ENCODE results near the gene DNAJC22. TPM values are rescaled to one million over a fixed set of nuclear protein-coding genes. Genes with fewer than 3 reads are reported as not detected.

Gene DNAJC22
- total and polyA plus RNA-seq, 4 donors: 0.24 to 1.7 (median 0.89) TPM

DNA sequence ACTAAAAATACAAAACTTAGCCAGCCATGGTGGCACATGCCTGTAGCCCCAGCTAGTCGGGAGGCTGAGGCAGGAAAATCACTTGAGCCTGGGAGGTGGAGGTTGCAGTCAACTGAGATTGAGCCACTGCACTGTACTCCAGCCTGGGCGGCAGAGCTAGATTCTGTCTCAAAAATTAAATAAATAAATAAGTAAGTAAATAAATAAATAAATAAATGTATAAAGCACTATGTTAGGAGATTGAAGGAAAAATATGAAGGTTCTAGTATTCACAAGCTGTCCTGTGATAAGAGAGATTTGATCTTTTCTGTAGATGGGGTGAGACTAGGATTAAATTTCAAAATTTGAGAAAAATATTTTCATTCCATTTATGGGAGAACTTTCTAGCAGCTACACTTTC is 5.7 kb downstream of the DNAJC22 start:
- no peak overlapping the region for H3K27ac ChIP-seq (ENCODE audit: low read depth in 1 of 2, low read length in 1 of 2)
- H3K4me3 ChIP-seq: no peak overlapping the region
- H3K9ac ChIP-seq (ENCODE audit: insufficient read depth in 1 of 2, low read length in 2 of 2): no peak overlapping the region
- TF ChIP-seq CTCF (IDR thresholded peaks at IDR 0.05; ENCODE audit: control extremely low read depth, extremely low read depth): no peak
- no peaks in the 10 kb centered on the region for H3K36me3 ChIP-seq (ENCODE audit: control insufficient read depth in 4 of 4, insufficient read depth in 4 of 4, low read length in 4 of 4)
- 69 to 87% methylated on average over 2 of the region's 2 CpGs for WGBS, 2 donors
- peaks cover 0 to 21% (median 2%) of the 10 kb centered on the region in 5 donors for H3K4me1 ChIP-seq (ENCODE audit: control insufficient read depth in 5 of 5, insufficient read depth in 5 of 5, low read length in 5 of 5)
- H3K9me3 ChIP-seq (ENCODE audit: control insufficient read depth in 4 of 4, insufficient read depth in 3 of 4, low read length in 3 of 4): no peaks in the 10 kb centered on the region
- ATAC-seq (ENCODE audit: insufficient read depth, low FRiP score) (no peak), DNase-seq (no peak)
- peaks cover 0 to 5% (median 5%) of the 10 kb centered on the region in 3 donors for H3K27me3 ChIP-seq (ENCODE audit: control insufficient read depth in 3 of 3, insufficient read depth in 3 of 3, low read length in 2 of 3)

GRCh38 chr12:49355913-49356312 is 9.2 kb downstream of the DNAJC22 start:
- DNase-seq (no peak), ATAC-seq (ENCODE audit: insufficient read depth, low FRiP score) (no peak)
- Histone ChIP-seq H3K9me3 (ENCODE audit: control insufficient read depth in 4 of 4, insufficient read depth in 3 of 4, low read length in 3 of 4) (no peaks in the 10 kb centered on the region), H3K9ac (ENCODE audit: insufficient read depth in 1 of 2, low read length in 2 of 2) (no peak overlapping the region), H3K36me3 (ENCODE audit: control insufficient read depth in 4 of 4, insufficient read depth in 4 of 4, low read length in 4 of 4) (no peaks in the 10 kb centered on the region), H3K4me1 (ENCODE audit: control insufficient read depth in 5 of 5, insufficient read depth in 5 of 5, low read length in 5 of 5) (peaks cover 0 to 6% (median 0%) of the 10 kb centered on the region in 5 donors), H3K27ac (ENCODE audit: low read depth in 1 of 2, low read length in 1 of 2) (no peak overlapping the region), H3K4me3 (no peak overlapping the region), H3K27me3 (ENCODE audit: control insufficient read depth in 3 of 3, insufficient read depth in 3 of 3, low read length in 2 of 3) (no peaks in the 10 kb centered on the region)
- no peak for TF ChIP-seq CTCF (IDR thresholded peaks at IDR 0.05; ENCODE audit: control extremely low read depth, extremely low read depth)
- 95 to 97% methylated on average over 10 of the region's 10 CpGs for WGBS, 2 donors

GRCh38 chr12:49357103-49357678 is 10.5 kb downstream of the DNAJC22 start:
- Histone ChIP-seq H3K4me3 (no peak overlapping the region), H3K9ac (ENCODE audit: insufficient read depth in 1 of 2, low read length in 2 of 2) (no peak overlapping the region), H3K4me1 (ENCODE audit: control insufficient read depth in 5 of 5, insufficient read depth in 5 of 5, low read length in 5 of 5) (peaks cover 0 to 6% (median 0%) of the 10 kb centered on the region in 5 donors), H3K27me3 (ENCODE audit: control insufficient read depth in 3 of 3, insufficient read depth in 3 of 3, low read length in 2 of 3) (no peaks in the 10 kb centered on the region), H3K9me3 (ENCODE audit: control insufficient read depth in 4 of 4, insufficient read depth in 3 of 4, low read length in 3 of 4) (no peaks in the 10 kb centered on the region), H3K27ac (ENCODE audit: low read depth in 1 of 2, low read length in 1 of 2) (no peak overlapping the region), H3K36me3 (ENCODE audit: control insufficient read depth in 4 of 4, insufficient read depth in 4 of 4, low read length in 4 of 4) (no peaks in the 10 kb centered on the region)
- 14% methylated on average over 3 of the region's 3 CpGs for WGBS, 2 donors
- ATAC-seq (ENCODE audit: insufficient read depth, low FRiP score) (no peak), DNase-seq (peak in 2 of 3 donors; percentile 55 to 61)
- TF ChIP-seq CTCF (IDR thresholded peaks at IDR 0.05; ENCODE audit: control extremely low read depth, extremely low read depth): no peak
